ENCODE data around the gene SPACA4. TPM values are rescaled to one million over a fixed set of nuclear protein-coding genes. Genes with fewer than 3 reads are reported as not detected.

The SPACA4 gene
- total RNA-seq, 3 donors from 2014 or later (not counting 1 experiment from before 2014, with no cell fraction given), result not detected

- Histone ChIP-seq H3K9me3 (ENCODE audit: control insufficient read depth, insufficient read depth, low read length) (no peaks in the 10 kb centered on the region), H3K4me1 (ENCODE audit: control insufficient read depth, insufficient read depth, low read length) (peaks cover 67% of the 10 kb centered on the region), H3K36me3 (ENCODE audit: control insufficient read depth, insufficient read depth, low read length) (peaks cover 33% of the 10 kb centered on the region), H3K27me3 (ENCODE audit: control insufficient read depth, insufficient read depth, low read length) (no peaks in the 10 kb centered on the region), H3K4me3 (ENCODE audit: low read length) (peak overlapping the region; percentile 26), H3K27ac (ENCODE audit: low read length) (peak overlapping the region; percentile 70)
- WGBS (ENCODE audit: insufficient coverage), result 6% methylated on average over 37 of the region's 37 CpGs
- intact Hi-C loops (cut with micrococcal nuclease), result loop anchor here (5.0 to 10.0 kb wide), 6 partner anchors 43 to 1008 kb away; partner anchors contain the start of genes GYS1, PPP1R15A, RRAS and RUVBL2
- peak; percentile 13 to 33 (median 24) for ATAC-seq
- TF ChIP-seq, protein P1, sequence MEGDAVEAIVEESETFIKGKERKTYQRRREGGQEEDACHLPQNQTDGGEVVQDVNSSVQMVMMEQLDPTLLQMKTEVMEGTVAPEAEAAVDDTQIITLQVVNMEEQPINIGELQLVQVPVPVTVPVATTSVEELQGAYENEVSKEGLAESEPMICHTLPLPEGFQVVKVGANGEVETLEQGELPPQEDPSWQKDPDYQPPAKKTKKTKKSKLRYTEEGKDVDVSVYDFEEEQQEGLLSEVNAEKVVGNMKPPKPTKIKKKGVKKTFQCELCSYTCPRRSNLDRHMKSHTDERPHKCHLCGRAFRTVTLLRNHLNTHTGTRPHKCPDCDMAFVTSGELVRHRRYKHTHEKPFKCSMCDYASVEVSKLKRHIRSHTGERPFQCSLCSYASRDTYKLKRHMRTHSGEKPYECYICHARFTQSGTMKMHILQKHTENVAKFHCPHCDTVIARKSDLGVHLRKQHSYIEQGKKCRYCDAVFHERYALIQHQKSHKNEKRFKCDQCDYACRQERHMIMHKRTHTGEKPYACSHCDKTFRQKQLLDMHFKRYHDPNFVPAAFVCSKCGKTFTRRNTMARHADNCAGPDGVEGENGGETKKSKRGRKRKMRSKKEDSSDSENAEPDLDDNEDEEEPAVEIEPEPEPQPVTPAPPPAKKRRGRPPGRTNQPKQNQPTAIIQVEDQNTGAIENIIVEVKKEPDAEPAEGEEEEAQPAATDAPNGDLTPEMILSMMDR (IDR thresholded peaks at IDR 0.05), result no peak
- Mint-ChIP-seq H3K36me3 (no peaks in the 10 kb centered on the region), H3K27ac (peak overlapping the region; percentile 85 to 99), H3K27me3 (ENCODE audit: low read depth in 2 of 2) (no peaks in the 10 kb centered on the region), H3K4me3 (peak overlapping the region; percentile 86), H3K9me3 (peaks cover 0 to 4% of the 10 kb centered on the region in 2 donors), H3K4me1 (peaks cover 35 to 46% of the 10 kb centered on the region in 2 donors)
- peak; percentile 83 to 95 for DNase-seq
These were observed 28.1 kb downstream of the SPACA4 start for GRCh38 chr19:48634424-48635262.

DNA sequence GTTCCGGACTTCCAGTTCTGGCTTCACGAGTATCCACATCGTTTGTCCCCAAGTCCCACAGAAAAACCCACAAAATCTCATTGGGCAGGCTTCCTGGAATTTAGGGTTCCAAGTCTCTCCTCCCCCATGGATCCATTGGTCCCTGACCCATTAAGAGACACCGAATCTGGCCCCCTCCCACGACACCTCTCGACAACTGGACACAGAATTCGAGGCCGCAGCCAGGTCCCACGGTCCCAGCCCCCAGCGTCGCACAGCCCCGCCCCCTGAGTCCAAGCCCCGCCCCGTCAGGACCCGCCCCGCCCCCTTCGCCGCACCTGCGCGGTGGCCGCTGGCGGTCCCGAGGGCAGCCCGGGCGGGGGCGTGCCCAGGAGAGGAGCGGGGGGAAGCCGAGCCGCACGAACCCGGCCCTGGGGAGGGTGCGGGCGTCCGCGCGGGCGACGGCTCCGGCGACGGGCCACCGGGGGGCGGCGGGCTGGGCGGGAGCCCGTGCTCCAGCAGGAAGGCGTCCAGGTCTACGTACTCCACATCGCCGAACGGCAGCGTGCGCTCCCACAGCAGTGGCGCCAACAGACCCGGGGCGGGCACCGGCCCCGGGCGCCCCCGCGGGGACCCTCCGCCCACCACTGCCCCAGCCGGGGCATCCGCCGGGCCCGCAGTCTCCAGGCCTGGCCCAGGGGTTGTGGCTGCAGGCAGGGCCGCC is 28.9 kb downstream of the SPACA4 start:
- peak overlapping the region; percentile 70 for H3K27ac ChIP-seq (ENCODE audit: low read length)
- peaks cover 67% of the 10 kb centered on the region for H3K4me1 ChIP-seq (ENCODE audit: control insufficient read depth, insufficient read depth, low read length)
- intact Hi-C loops (cut with micrococcal nuclease), result loop anchor here (5.0 to 10.0 kb wide), 6 partner anchors 42 to 1007 kb away; partner anchors contain the start of genes GYS1, PPP1R15A, RRAS and RUVBL2
- under 1% methylated on average over 67 of the region's 67 CpGs for WGBS (ENCODE audit: insufficient coverage)
- Mint-ChIP-seq H3K4me3 (peak overlapping the region; percentile 95), H3K9me3 (peaks cover 0 to 4% of the 10 kb centered on the region in 2 donors), H3K27me3 (ENCODE audit: low read depth in 2 of 2) (no peaks in the 10 kb centered on the region), H3K36me3 (no peaks in the 10 kb centered on the region), H3K27ac (peak overlapping the region; percentile 99), H3K4me1 (peaks cover 39 to 51% of the 10 kb centered on the region in 2 donors)
- DNase-seq (peak; percentile 69 to 85), ATAC-seq (peak in 2 of 3 donors; percentile 9 to 18)
- no peaks in the 10 kb centered on the region for H3K9me3 ChIP-seq (ENCODE audit: control insufficient read depth, insufficient read depth, low read length)
- no peaks in the 10 kb centered on the region for H3K27me3 ChIP-seq (ENCODE audit: control insufficient read depth, insufficient read depth, low read length)
- TF ChIP-seq, protein P1 (IDR thresholded peaks at IDR 0.05), result no peak
- H3K4me3 ChIP-seq (ENCODE audit: low read length), result peak overlapping the region; percentile 72
- H3K36me3 ChIP-seq (ENCODE audit: control insufficient read depth, insufficient read depth, low read length), result peaks cover 26% of the 10 kb centered on the region

DNA sequence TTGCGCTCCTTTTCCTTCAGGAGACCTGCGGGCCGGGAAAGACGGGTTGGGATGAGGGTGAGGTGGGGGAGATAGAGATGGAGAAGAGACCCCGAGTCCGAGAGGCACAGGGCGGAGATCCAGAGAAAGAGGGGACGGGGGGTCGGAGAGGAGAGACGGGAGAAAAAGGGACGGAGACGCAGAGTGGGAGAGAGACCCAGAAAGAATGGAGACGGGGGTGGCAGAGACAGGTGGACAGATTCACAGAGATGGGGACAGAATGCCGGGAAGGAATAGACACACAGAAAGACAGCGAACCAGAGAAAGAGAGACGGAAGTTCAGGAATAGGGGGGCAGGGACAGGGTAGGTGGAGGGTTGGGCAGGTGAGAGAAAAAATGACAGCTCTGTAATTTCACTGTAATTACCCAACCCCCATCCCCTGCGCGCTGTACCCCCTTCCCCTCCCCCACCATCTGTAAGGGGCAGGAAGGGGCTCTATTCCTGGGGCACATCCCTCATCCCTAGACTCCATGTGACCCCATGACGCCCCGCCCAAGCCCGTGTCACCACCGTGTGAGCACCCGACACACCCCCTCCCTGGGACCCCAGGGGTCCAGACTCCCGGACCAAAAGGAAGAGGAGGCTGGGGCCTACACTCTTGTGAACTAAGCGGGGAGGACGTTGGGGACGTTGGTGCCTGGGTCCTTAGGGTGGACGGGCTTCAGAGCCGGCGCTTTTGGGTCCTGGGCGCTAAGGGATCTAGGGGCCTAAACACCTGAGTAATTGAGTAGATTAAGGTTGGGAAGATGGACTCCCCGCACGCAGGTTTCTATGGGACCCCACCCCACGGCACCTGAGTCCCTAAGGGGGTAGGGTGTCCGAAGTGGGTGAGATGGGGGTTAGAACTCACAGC is 29.7 kb downstream of the SPACA4 start:
- Mint-ChIP-seq H3K9me3 (peaks cover 0 to 4% of the 10 kb centered on the region in 2 donors), H3K4me1 (peaks cover 39 to 51% of the 10 kb centered on the region in 2 donors), H3K4me3 (peak overlapping the region; percentile 95), H3K36me3 (no peaks in the 10 kb centered on the region), H3K27me3 (ENCODE audit: low read depth in 2 of 2) (no peaks in the 10 kb centered on the region), H3K27ac (peak overlapping the region; percentile 99)
- ATAC-seq (no peak), DNase-seq (peak in 1 of 2 donors; percentile 57)
- no peaks in the 10 kb centered on the region for H3K27me3 ChIP-seq (ENCODE audit: control insufficient read depth, insufficient read depth, low read length)
- peaks cover 59% of the 10 kb centered on the region for H3K4me1 ChIP-seq (ENCODE audit: control insufficient read depth, insufficient read depth, low read length)
- 2% methylated on average over 32 of the region's 35 CpGs for WGBS (ENCODE audit: insufficient coverage)
- H3K4me3 ChIP-seq (ENCODE audit: low read length), result peak overlapping the region; percentile 72
- peak overlapping the region; percentile 56 for H3K27ac ChIP-seq (ENCODE audit: low read length)
- H3K36me3 ChIP-seq (ENCODE audit: control insufficient read depth, insufficient read depth, low read length), result peaks cover 18% of the 10 kb centered on the region
- no peaks in the 10 kb centered on the region for H3K9me3 ChIP-seq (ENCODE audit: control insufficient read depth, insufficient read depth, low read length)
- intact Hi-C loops (cut with micrococcal nuclease), result loop anchor here (2.0 to 10.0 kb wide), 7 partner anchors 17 to 1006 kb away; partner anchors contain the start of genes GYS1, PPP1R15A, RPL18 and RRAS
- TF ChIP-seq, protein P1 (IDR thresholded peaks at IDR 0.05), result no peak

All from natural killer cell (primary cell).